Stimulated activated CD4-positive, alpha-beta T cell treated with anti-CD3 and anti-CD28 coated beads, Interleukin-4, amount 100 ng/mL, for 48 hours (primary cell): Measurements from ENCODE around the gene DENND1A.
"Not testable (repeated sequence)": the region's sequence is repeated elsewhere in the genome, so short reads cannot be mapped to it uniquely, and the experiment has no call there.

Experiments
- DNase-seq, 2 donors: peaks; one replicate each; pipeline ENCODE4 v3.0.0-alpha.2; 2020; ENCODE audit warnings: low read depth in 2 of 2

The DENND1A gene, protein sequence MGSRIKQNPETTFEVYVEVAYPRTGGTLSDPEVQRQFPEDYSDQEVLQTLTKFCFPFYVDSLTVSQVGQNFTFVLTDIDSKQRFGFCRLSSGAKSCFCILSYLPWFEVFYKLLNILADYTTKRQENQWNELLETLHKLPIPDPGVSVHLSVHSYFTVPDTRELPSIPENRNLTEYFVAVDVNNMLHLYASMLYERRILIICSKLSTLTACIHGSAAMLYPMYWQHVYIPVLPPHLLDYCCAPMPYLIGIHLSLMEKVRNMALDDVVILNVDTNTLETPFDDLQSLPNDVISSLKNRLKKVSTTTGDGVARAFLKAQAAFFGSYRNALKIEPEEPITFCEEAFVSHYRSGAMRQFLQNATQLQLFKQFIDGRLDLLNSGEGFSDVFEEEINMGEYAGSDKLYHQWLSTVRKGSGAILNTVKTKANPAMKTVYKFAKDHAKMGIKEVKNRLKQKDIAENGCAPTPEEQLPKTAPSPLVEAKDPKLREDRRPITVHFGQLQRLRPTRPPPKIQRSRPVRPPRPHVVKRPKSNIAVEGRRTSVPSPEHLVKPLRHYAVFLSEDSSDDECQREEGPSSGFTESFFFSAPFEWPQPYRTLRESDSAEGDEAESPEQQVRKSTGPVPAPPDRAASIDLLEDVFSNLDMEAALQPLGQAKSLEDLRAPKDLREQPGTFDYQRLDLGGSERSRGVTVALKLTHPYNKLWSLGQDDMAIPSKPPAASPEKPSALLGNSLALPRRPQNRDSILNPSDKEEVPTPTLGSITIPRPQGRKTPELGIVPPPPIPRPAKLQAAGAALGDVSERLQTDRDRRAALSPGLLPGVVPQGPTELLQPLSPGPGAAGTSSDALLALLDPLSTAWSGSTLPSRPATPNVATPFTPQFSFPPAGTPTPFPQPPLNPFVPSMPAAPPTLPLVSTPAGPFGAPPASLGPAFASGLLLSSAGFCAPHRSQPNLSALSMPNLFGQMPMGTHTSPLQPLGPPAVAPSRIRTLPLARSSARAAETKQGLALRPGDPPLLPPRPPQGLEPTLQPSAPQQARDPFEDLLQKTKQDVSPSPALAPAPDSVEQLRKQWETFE

DNA sequence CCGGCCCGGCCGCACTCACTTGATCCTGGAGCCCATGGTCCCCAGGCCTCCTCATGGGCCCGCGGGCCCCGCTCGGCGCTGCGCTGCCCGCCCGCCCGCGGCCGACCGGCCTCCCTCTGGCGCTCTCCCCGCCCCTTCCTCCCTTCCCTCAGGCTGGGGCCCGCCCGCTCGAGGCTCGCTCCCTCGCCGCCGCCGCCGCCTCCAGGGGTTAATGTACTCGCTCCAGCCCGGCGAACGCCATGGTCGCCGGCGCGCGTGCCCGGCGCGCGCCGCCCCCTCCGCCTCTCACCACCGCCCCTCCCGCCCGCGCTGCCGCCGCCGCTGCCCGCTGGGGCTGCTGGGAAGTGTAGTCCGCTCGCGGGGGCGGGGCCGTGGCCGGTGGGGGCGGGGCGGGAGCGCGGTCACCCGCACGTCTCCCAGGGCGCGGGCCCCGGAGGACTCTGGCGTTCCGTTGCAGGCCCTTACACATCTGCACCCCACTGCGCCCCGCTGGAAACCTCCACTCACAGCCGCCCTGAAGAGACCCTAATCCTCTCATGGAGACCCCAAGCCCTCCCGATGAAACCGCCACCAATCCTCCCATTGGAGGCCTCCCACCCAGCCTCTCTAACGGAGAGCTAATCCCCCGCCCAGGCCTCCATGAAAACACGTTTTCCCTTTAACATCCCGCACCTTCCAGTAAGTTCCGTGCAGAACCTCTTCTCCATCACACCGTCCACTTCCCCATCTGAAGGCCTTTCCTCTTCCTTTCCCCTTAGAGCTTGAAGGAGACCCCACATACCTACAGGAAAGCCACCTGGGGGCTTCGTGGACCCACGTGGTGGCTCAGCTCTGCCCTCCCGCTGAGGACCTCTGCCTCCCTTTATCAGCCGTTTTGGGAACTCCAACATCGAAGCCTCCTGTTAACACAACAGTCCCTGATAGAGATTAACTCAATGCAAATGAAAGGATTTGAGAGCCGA lies at the start of gene DENND1A:
DENND1A (minus strand) TSS at position 257 of the 962 bp plus-strand sequence; CDS start at position 36, 221 bp downstream.
- DNase-seq: peak; percentile 88

DNA sequence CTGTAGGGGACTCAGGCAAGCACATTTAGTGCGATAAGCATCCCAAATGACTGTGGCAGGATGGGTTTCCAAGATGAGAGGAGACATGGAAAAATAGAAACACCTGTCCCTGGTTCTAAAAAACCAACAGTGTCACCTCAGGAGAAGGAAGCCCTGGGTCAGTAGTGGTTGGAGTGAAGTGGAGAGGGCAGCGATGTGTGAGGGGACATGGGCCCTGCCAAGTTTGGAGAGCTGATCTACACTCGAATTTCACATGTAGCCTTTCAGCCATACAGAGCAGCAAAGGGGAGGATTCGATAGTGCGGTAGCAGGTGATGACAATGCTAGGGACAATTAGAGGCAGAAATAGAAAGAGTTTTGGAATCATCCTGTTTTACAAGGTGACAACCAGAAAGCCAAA lies 49.1 kb upstream of the DENND1A start:
- DNase-seq: no peak

DNA sequence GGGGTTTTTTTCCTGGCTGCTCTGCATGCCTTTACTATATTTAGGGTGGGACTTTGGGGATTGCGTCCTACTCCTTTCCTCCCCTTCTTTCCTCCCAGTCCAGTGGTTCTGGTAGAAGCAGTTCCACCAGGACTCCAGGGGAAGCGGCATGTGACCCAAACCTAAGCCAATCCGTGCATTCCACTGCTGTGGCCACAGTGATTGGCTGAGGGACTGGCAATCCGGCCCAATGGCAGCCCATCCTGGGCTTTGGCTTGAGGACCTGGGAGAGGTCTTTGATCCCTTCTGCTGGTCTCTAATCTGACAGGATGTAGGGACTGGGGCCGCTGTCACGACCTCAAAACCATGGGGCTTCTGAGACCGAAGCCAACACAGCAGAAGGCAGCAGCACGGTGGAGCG lies 46.7 kb upstream of the DENND1A start:
- DNase-seq: not testable (repeated sequence)

DNA sequence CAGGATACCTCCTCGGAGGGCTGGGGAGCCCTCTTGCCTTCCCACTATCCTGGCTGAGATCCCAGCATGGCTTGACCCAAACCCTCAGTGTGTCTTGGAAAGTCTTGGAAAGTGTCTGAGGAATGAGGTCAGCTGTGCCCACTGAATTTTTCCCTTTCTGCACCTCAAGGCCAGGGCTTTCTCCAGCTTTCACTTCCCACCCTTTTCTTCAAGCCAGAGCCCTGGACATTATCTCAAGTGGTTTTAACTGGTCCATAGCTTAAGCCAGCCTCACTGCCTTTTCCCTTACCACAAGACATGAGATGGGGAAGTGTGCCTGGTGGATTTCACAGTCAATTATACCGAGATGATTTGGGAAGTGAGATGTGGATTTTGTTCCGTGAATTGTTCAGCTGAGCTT lies 45.9 kb upstream of the DENND1A start:
- DNase-seq: no peak

DNA sequence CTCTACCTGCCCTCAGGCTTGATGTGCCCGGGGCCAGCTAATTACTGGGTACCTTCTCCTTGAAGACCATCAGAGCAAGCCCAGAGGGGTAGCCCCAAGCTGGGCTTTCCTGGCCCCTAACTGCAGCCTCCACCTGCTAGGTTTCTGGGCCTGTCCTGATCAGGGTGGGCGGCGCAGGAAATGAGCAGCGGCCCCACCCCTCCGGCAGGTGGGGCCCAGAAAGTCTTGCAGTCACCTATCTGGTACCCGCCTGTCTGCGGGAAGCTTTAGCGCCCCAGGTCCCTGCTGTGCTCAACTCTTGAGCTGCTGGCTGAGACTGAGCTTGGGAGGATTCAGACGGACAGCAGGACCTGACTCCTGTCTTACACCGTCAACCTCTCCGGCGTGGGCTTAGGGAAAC lies 44.5 kb upstream of the DENND1A start:
- DNase-seq: no peak

DNA sequence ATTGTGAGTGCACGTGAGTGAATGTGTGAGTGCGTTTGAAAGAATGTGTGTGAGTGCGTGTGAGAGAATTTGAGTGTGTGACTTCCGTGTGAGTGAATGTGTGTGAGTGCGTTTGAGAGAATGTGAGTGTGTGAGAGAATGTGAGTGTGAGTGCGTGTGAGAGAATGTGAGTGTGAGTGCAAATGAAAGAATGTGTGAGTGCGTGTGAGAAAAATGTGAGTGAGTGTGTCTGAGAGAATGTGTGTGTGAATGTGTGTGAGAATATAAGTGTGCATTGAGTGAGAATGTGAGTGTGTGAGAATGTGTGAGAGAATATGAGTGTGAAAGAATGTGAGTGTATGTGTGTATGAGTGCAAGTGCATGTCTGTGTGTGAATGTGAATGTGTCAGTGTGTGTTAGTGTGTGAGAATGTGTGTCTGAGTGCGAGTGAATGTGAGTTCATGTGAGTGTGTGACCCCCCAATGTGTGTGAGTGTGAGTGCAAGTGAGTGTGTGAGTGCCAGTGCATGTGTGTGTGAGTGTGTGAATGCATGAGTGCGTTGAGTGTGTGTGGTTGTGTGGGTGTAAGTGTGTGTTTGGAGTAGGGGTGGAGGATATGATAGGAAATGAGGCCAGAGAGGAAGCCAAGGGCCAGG lies 43.8 kb upstream of the DENND1A start:
- DNase-seq: no peak

DNA sequence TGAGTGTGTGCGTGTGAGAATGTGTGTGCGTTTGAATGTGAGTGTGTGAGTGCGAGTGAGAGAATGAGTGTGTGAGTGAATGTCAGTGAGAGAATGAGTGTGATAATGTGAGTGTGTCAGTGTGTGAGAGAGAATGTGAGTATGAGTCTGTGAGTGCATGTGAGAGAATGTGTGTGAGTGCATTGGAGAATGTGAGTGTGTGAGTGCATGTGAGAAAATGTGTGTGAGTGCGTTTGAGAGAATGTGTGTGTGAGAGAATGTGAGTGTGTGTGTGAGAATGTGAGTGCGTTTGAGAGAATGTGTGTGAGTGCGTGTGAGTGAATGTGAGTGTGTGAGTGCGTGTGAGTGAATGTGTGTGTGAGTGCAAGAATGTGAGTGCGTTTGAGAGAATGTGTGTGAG lies 42.7 kb upstream of the DENND1A start:
- DNase-seq: no peak

DNA sequence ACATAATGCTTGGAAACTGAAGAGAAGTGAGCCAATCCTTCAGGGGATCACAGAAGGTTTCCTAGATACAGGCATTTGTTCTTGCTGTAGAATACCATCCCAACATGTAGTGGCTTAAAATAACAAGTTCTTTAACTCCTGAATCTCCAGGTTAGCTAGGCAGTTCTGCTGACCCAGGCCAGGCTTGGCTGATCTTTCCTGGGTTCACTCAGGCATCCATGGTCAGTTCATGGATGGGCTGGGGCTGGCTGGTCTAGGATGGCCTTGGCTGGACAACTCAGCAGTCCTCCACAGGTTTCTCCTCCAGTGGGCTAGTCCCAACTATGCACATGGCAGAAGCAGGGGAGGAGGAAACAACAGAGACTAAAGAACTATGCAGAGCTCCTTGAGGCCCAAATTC lies 37.4 kb upstream of the DENND1A start:
- DNase-seq: no peak

DNA sequence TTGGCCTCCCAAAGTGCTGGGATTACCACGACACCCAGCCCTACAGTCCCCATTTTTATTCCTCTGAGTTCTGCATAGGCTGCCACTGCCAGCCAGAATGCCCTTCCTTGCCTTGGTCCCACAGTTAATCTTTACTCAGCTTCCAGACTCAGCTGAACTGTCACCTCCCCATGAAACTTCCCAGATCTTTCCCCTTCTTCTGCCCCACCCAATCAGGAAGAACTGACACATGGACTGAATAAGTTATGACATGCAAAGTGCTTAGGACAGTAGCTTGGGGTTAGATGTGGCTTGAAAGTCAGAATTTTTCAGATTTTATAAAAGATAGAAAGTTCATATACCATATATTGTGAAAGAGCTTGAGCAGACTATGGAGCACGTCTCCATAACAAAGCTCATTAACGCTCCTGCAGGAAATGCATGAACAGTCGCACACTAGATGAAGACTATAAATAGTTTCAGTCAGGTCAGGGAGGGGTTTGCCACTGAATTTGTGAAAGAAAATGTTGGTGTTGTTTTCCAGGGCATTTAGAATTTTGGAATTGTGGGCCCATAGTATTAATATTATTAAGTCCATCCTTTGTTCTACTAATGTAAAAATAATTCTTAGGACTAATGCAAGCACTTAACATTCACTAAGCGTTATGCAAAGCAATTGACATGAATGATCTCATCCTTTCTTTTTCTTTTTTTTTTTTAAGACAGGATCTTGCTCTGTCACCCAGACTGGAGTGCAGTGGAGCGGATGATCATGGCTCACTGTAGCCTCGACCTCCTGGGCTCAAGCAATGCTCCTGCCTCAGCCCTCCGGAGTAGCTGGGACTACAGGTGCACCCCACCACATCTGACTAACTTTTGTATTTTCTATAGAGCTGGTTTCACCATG lies 36.1 kb upstream of the DENND1A start:
- no peak for DNase-seq

DNA sequence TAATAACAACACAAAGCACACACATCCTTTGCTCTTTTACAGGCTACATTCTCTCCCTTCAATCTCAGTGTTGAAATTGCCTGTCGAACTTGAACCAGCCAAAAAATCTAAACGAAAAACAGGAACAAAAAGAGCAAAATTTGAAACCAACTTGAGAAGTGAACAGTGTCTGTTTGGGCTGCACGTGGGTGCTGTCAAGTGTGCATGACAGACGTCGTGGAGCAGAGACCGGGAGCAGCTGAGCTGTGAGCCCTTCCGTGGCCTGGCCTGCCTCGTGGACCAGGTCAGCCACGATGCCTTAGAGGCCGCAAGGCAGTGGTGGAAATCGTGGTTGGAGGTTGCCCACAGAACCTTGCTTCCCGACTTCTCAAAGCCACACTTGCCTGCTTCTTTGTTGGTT lies 34.8 kb upstream of the DENND1A start:
- DNase-seq: no peak

DNA sequence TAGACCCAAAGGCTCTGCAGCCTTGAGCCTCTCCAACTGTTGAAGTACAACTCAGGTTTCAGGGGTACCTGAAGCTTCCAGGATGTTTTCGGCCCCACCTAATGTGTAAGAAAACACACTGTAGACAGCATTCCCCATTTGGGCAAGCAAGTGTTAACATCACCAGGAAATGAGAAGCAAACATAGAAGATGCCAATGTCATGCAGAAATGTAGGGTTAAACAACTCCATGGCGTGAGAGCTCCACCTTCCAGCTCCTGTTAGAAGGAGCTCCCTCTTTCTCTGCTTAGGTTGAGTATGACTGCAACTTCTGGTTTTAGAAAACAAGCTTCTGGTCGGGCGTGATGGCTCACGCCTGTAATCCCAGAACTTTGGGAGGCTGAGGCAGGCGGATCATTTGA lies 31.0 kb upstream of the DENND1A start:
- DNase-seq: no peak

DNA sequence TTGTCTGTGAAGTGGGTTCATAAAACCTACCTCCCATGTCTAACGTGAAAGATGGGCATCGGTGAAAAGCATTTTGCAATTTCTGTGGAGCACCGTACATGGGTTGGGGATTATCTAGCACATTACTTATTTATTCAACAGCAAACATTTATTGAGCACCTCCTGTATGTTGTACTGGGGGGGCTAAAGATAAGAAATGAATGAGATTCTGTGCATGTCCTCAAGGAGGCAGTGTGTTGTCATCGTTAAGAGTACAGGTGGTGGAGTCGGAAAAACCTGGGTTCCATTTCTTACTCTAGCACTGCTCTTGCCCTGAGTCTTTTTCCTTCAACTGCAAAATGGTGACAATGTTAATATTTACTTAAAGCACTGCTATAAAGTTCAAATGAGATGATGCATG lies 30.4 kb upstream of the DENND1A start:
- no peak for DNase-seq

DNA sequence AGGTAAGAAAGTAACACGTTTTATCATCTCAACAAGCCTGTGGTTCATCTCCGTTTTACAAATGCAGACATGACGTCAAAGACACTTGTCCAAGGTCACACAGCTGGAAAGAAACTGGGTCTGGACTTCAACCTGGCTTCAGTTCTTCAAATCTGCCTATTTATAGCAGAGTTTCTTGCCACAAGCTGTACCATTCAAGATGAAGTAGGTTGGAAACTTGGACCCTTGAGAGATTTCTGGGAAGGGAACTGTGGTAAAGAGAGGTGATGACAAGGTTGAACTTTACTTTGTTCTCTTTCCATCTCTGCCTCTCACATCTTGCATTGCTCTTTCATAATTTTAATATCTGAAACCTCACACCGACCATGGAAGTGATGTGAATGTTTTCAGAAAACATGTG lies 29.9 kb upstream of the DENND1A start:
- no peak for DNase-seq

DNA sequence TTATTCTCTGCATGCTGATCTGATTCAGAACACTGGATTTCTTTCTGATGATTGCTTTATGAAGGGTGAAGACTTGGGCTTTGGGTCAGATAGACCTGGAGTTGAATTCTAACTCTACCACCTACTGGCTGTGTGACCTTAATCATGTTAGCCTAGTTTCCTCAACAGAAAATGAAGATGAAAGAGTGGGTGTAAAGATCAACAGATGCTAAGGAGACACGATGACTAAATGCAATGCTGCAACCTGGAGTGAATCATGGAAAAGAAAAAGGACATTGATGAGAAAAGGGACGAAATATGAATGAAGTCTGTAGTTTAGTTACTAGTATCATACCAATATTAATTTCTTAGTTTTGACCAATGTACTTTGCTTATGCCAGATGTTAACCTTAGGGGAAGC lies 27.8 kb upstream of the DENND1A start:
- no peak for DNase-seq

DNA sequence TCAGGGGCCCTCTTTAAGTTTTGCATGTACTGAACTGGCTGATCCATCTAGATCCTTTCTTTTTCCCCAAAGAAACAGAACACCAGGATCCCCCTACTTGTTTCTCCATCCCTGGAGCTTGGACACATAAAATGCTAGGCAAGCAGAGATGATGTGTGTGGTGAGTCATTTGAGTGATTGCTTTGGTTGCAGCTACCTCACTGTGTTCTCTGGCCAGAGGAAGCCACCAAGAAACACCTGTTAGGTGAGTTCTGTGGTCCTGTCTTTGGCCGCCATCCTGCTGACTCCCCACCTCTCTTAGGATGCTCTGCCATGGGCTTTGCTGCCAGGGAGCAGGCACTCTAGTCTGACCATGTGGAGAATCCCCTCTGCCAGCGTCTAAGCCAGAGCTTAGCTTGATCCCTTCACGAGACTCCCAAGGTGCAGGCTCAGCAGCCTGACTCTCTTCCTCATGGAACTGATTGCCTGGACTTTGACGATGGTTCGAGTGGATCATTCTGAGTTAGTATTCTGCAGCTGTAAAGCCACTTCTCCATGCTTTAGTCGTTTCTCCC lies 27.3 kb upstream of the DENND1A start:
- DNase-seq: no peak

DNA sequence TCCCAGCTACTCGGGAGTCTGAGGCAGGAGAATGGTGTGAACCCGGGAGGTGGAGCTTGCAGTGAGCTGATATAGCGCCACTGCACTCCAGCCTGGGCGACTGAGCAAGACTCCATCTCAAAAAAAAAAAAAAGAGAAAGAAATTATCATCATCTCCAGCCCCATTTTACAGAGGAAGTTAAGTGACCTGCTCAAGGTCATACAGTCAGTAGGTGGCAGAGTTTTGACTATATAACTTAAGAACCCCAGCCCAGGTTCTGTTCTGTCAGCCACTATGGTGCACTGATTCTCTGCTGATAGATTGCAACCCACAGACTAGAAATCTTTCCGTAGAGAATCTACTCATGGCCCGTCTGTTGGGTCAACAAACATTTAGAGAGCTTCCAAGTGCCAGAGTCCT lies 25.7 kb upstream of the DENND1A start:
- no peak for DNase-seq

DNA sequence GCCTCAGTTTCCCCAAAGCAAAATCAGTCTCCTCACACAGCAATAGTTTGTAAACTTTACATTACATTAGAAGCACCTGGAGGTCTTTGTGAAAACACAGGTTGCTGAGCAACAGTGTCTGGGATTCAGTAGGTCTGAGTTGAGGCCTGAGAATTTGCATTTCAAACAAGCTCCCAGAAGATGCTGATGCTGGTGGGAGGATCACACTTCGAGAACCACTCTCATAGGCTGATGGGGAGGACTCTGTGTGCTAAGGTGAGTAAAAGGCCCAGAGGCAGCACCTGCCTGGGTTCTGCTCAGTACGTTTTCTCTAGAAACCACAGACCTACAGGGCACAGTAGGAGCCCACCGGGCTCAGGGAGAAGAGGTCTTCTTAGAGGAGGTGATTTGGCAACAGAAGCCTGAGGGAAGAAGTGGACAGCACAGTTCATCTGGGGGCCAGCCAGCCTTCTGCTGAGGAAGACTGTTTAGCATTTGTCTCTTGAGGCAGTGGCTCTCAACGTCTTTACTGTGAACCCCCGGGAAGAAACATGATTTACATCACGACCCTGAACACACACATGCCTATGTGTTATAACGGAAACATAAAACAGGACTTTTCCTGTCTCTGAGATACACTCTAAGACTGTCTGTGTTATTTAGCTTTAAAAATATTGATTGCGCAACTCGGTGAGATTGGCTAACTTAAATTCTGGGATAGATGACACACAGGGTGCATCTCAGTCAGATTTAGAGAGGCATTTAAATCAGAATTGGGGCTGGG lies 24.8 kb upstream of the DENND1A start:
- no peak for DNase-seq

DNA sequence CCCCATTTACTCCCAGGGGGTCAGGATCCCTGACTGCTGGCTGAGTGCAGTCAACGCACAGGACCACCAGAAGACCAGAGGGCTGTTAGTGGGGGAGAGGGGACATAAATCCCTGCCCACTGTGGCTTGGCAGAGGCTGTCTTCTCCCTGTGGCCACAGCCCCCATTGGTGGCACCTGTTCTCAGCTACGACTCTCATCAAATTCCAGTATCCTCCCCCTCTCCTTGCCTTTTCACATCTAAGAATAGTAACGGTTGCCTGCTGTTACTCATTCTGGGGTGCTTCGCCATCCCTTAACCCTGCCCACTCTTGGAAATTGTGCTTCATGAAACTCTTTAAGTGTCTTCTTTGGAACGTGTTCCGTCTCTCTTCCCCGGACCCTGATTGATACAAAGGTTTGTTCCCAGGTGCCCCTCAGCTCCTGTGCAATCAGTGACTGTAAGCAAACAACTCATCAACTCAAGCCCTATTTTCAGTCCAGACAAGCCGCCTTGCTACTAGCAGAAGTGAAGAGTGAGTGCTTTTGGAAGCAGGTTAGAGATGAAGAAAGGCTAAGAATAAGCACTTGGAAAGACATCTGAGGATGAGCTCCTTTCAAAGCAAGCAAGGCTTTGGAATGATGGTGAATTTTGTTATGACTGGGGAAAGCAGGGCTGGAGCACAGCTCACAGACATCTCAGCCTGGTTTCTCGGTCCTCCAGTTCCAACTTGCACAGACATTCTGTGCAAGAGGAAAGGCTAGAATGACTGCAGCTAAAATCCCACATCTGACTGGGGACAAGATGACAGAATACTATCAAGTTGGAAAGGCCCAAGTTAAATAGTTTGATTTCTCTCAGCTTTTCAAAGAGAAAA lies 22.9 kb upstream of the DENND1A start:
- DNase-seq: no peak
